Effector memory CD4-positive, alpha-beta T cell (primary cell): ENCODE data around the gene ANKS1A.

Source experiments
- DNase-seq, 3 donors: peaks; one replicate each; pipeline ENCODE4 v3.0.0-alpha.2; 2020
- H3K27ac ChIP-seq: 2 replicates; pipeline ENCODE4 v1.7.0; 2013; ENCODE audit warnings: mild to moderate bottlenecking, low read length, moderate library complexity; ENCODE audit not compliant: insufficient read depth, poor library complexity, severe bottlenecking
- H3K27me3 ChIP-seq: replicated peaks from 2 replicates; pipeline ENCODE4 v1.7.0; 2013; ENCODE audit warnings: mild to moderate bottlenecking, low read length; ENCODE audit not compliant: insufficient read depth, control insufficient read depth, poor library complexity, severe bottlenecking
- H3K36me3 ChIP-seq: 2 replicates; pipeline ENCODE4 v1.7.0; 2013; ENCODE audit warnings: mild to moderate bottlenecking, low read length, moderate library complexity; ENCODE audit not compliant: control insufficient read depth, insufficient read depth
- H3K4me1 ChIP-seq: 2 replicates; pipeline ENCODE4 v1.7.0; 2013; ENCODE audit warnings: low read length, mild to moderate bottlenecking; ENCODE audit not compliant: control insufficient read depth, insufficient read depth, poor library complexity, severe bottlenecking
- H3K4me3 ChIP-seq: 2 replicates; pipeline ENCODE4 v1.7.0; 2013; ENCODE audit warnings: low read length, low read depth, mild to moderate bottlenecking; ENCODE audit not compliant: insufficient read depth, poor library complexity, severe bottlenecking
- H3K9me3 ChIP-seq: 2 replicates; pipeline ENCODE4 v1.7.0; 2013; ENCODE audit warnings: mild to moderate bottlenecking, low read length, moderate library complexity; ENCODE audit not compliant: control insufficient read depth

Gene ANKS1A

DNA sequence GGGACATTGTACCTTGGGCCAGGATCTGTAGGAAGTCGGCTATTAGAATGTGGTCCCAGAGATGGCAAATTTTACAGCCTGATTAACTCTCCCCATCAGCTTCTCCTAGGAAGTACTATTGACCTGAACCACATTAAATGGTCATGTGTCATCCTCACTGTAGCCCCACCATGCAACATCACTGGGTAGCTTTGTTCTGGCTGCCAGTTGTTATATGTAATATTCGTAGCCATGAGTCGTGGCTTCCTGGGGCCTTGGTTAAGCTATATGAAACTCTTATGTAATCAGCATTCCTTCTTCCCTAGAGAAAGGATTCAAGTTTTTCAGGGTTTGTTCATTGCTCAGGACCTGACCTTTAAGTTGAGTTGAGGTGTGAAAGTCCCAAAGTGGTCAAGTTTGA lies 125.7 kb downstream of the ANKS1A start:
- peaks cover 10% of the 10 kb centered on the region for H3K36me3 ChIP-seq
- H3K9me3 ChIP-seq, result no peaks in the 10 kb centered on the region
- H3K4me1 ChIP-seq, result no peaks in the 10 kb centered on the region
- DNase-seq, result no peak
- no peak overlapping the region for H3K27ac ChIP-seq
- H3K27me3 ChIP-seq, result no peaks in the 10 kb centered on the region
- no peak overlapping the region for H3K4me3 ChIP-seq

GRCh38 chr6:35015476-35015875 lies 126.4 kb downstream of the ANKS1A start:
- Histone ChIP-seq H3K27ac (no peak overlapping the region), H3K4me3 (no peak overlapping the region), H3K27me3 (no peaks in the 10 kb centered on the region), H3K36me3 (peaks cover 10% of the 10 kb centered on the region), H3K4me1 (no peaks in the 10 kb centered on the region), H3K9me3 (no peaks in the 10 kb centered on the region)
- no peak for DNase-seq

DNA sequence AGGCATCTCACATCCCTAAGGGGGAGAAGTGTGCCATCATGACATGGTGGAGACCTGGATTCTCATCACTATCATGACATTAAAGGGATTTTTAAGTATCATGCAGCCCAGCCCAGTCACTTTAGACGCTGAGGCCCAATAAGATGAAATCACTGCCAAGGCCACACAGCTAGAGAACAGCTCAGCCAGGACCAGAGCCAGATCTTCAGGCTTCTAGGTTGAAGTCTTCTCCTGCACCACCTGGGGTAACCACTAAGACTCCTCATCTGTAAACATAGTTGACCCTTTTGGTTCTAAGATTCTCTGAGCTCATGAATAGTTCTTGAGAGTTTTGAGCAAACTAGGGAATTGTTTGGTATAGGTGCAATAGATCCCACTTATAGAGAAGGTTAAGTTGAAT lies 126.9 kb downstream of the ANKS1A start:
- DNase-seq, result no peak
- Histone ChIP-seq H3K27ac (no peak overlapping the region), H3K9me3 (no peaks in the 10 kb centered on the region), H3K27me3 (no peaks in the 10 kb centered on the region), H3K4me3 (no peak overlapping the region), H3K4me1 (no peaks in the 10 kb centered on the region), H3K36me3 (peaks cover 10% of the 10 kb centered on the region)

GRCh38 chr6:35016502-35017321 lies 127.7 kb downstream of the ANKS1A start:
- no peak for DNase-seq
- no peaks in the 10 kb centered on the region for H3K9me3 ChIP-seq
- H3K4me3 ChIP-seq, result no peak overlapping the region
- H3K36me3 ChIP-seq, result peaks cover 10% of the 10 kb centered on the region
- H3K4me1 ChIP-seq, result no peaks in the 10 kb centered on the region
- no peaks in the 10 kb centered on the region for H3K27me3 ChIP-seq
- H3K27ac ChIP-seq, result no peak overlapping the region

GRCh38 chr6:35017411-35018181 lies 128.5 kb downstream of the ANKS1A start:
- Histone ChIP-seq H3K27ac (no peak overlapping the region), H3K4me1 (no peaks in the 10 kb centered on the region), H3K4me3 (no peak overlapping the region)

GRCh38 chr6:35018182-35018519 lies 129.1 kb downstream of the ANKS1A start:
- Histone ChIP-seq H3K9me3 (no peaks in the 10 kb centered on the region), H3K27me3 (no peaks in the 10 kb centered on the region), H3K4me1 (no peaks in the 10 kb centered on the region), H3K4me3 (no peak overlapping the region), H3K36me3 (peaks cover 10% of the 10 kb centered on the region), H3K27ac (no peak overlapping the region)
- DNase-seq, result no peak

More at GRCh38 chr6:35017411-35018181, 128.5 kb downstream of the ANKS1A start:
- Histone ChIP-seq H3K27me3 (no peaks in the 10 kb centered on the region), H3K36me3 (peaks cover 10% of the 10 kb centered on the region), H3K9me3 (no peaks in the 10 kb centered on the region)
- no peak for DNase-seq

DNA sequence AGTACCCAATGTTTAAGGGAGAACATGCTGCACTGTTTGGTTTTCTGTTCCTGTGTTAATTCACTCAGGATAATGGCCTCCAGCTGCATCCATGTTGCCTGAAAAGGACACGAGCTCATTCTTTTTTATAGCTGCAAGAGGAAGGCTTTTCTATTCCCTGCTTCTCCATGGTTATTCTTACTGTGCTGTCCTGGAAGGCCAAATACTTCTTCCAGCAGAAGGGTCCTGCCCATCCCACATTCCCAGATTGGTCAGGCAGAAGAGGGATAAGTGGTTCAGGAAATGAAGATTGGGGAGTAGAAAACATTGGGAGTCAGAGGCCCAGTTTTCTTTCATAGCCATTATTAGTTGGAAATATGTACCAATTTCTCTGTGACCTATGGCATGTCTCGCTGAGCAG lies 129.7 kb downstream of the ANKS1A start:
- Histone ChIP-seq H3K4me1 (no peaks in the 10 kb centered on the region), H3K36me3 (peaks cover 10% of the 10 kb centered on the region), H3K4me3 (no peak overlapping the region)

DNA sequence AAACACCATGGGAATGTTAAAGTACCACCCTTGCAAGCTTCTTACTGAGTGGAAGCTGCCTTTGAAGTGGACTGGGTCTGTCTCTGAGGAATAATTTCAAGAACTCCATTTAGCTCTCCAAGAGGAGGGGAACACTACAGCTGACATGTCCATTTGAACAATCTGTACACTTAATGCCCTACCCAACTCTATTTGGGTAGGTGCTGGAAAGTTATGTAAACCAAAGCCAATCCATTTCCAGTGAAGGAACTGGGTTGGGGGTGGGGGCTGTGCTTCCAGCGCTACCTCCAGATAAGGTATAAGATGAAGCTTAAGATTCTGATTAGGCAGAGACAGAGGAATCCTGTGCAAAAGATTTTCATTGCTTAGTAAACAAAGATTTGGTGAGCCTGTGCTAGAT lies 130.1 kb downstream of the ANKS1A start:
- no peak for DNase-seq
- no peaks in the 10 kb centered on the region for H3K4me1 ChIP-seq
- H3K4me3 ChIP-seq, result no peak overlapping the region
- H3K36me3 ChIP-seq, result peaks cover 10% of the 10 kb centered on the region
- no peaks in the 10 kb centered on the region for H3K9me3 ChIP-seq
- H3K27me3 ChIP-seq, result no peaks in the 10 kb centered on the region
- no peak overlapping the region for H3K27ac ChIP-seq

More for the DNA sequence above, 129.7 kb downstream of the ANKS1A start:
- Histone ChIP-seq H3K9me3 (no peaks in the 10 kb centered on the region), H3K27ac (no peak overlapping the region), H3K27me3 (no peaks in the 10 kb centered on the region)
- DNase-seq, result no peak

DNA sequence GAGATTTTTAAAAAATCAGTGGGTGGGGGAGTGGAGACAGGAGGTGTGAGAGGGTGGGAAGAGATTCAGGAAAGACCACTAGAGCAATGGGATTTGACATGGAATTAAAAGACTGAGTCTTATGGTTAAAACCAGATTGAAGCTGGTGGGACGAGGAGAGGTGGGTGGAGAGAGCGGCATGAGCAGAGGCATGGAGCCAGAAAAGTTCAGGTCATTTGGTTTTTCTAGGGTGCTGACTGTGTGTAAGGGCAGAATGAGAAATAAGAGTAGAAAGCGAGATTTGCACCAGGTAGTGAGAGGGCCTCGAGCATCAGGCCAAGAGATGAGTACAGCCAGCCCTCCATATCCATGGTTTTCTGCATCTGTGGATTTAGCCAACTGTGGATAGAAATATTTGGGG lies 130.8 kb downstream of the ANKS1A start:
- DNase-seq, result no peak
- H3K4me1 ChIP-seq, result no peaks in the 10 kb centered on the region
- H3K4me3 ChIP-seq, result no peak overlapping the region
- peaks cover 10% of the 10 kb centered on the region for H3K36me3 ChIP-seq
- no peaks in the 10 kb centered on the region for H3K9me3 ChIP-seq
- H3K27ac ChIP-seq, result no peak overlapping the region
- no peaks in the 10 kb centered on the region for H3K27me3 ChIP-seq

- H3K4me1 ChIP-seq, result no peaks in the 10 kb centered on the region
- H3K9me3 ChIP-seq, result no peaks in the 10 kb centered on the region
- H3K27ac ChIP-seq, result no peak overlapping the region
- peaks cover 10% of the 10 kb centered on the region for H3K36me3 ChIP-seq
- DNase-seq, result no peak
- H3K27me3 ChIP-seq, result no peaks in the 10 kb centered on the region
- H3K4me3 ChIP-seq, result no peak overlapping the region
These were observed 131.9 kb downstream of the ANKS1A start for GRCh38 chr6:35021004-35021403.
